NCI-H446 treated with DMSO at 0.1 percent for 48 hours (cell line): ENCODE measurements around the gene PARP2.
A peak's percentile ranks its signal among the peaks of the same experiment; 100 is the strongest.
"Not testable (repeated sequence)": the region's sequence is repeated elsewhere in the genome, so short reads cannot be mapped to it uniquely, and the experiment has no call there.

Source experiments
- DNase-seq: peaks from one replicate; lab custom pipeline; 2025; lab: John Stamatoyannopoulos, UW

Gene PARP2, protein sequence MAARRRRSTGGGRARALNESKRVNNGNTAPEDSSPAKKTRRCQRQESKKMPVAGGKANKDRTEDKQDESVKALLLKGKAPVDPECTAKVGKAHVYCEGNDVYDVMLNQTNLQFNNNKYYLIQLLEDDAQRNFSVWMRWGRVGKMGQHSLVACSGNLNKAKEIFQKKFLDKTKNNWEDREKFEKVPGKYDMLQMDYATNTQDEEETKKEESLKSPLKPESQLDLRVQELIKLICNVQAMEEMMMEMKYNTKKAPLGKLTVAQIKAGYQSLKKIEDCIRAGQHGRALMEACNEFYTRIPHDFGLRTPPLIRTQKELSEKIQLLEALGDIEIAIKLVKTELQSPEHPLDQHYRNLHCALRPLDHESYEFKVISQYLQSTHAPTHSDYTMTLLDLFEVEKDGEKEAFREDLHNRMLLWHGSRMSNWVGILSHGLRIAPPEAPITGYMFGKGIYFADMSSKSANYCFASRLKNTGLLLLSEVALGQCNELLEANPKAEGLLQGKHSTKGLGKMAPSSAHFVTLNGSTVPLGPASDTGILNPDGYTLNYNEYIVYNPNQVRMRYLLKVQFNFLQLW

DNA sequence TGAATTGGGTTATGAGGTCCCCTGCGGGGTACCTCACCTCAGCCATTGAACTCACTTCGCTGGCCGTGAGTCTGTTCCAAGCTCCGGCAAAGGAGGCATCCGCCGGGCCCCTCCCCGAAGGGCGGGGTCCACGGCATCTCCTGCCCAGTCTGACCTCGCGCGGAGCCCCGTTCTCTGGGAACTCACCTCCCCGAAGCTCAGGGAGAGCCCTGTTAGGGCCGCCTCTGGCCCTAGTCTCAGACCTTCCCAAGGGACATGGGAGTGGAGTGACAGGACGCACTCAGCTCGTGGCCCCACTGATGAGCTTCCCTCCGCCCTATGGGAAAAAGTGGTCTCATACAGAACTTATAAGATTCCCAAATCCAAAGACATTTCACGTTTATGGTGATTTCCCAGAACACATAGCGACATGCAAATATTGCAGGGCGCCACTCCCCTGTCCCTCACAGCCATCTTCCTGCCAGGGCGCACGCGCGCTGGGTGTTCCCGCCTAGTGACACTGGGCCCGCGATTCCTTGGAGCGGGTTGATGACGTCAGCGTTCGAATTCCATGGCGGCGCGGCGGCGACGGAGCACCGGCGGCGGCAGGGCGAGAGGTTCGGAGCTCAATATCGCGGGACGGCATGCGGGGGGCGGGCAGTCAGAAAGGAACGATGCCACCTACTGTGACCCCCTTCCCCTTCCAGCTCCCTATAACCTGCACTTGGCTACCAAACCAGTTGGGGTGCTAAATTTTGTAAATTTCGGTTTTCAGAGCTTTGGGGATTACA is at the start of gene PARP2:
Gene PARP2 (plus strand): TSS at position 544 of the 770 bp plus-strand sequence. CDS start 7 bp downstream, at position 551.
- DNase-seq: peak; percentile 100

DNA sequence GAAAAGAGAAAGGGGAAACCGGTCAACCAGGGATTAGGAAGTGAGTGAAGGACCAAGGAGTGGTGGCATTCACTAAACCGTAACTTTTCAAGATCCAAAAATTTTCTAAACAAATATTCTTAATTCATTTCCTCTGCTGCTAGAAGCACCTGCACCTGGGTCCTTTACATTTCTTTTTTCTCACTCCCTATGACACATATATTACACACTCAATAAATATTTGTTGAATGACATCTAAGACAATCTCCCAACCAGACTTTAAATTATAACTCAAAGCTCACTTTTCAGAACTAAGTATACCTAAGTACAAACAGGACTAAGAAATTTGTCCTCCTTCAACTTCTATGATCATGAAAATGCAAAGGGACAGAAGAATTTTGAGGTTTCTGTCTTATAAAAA is 48.8 kb upstream of the PARP2 start:
- DNase-seq: no peak

DNA sequence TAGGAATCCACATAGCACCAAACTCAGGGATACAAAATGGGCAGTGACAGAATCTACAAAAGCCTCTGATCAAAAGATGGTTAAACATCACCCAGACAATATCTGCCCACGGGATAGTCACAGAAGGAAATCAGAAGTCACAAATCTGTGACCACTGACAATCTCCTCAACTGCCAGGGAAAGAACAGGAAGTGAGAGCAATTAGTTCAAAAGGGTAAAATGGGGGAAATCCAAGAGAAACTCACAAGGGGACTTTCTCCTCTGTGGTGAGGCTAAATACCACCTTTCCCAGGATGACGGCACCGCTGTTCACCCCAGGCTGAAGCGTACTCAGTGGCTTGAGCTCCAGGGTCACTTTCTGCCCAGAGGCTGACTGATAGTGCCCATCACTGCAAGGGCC is 48.4 kb upstream of the PARP2 start:
- DNase-seq: no peak

DNA sequence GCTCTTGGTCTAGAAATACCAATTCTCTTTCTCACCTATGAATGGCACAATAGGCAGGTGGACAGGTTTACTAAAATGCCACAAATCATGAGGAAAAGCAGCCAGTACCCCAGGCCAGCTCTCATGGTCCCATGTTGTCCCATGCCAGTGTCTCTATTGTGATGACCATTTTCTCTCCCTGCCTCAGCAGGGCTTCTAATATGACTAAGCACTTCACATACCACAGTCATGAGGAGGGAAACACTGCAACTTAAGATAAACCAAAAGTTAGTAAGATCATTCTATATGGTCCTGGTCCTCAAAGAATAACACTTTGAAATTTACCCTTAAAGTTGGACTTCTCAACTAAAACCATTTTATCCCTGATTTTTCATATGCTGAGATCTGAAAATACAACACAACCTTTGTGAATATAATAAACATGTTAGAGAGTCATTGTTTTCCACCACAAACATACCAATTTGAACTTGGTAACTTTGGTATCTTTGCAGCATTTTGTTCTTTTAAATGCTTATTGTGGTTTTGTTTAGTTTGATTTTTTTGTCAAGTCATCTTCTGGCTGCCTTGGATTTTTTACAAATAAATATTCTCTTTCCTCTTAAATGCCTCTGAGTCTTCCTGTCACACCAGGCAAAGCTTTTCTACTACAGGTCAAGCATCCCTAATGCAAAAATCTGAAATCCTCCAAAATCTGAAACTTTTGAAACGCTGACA is 41.2 kb upstream of the PARP2 start:
- DNase-seq: no peak

DNA sequence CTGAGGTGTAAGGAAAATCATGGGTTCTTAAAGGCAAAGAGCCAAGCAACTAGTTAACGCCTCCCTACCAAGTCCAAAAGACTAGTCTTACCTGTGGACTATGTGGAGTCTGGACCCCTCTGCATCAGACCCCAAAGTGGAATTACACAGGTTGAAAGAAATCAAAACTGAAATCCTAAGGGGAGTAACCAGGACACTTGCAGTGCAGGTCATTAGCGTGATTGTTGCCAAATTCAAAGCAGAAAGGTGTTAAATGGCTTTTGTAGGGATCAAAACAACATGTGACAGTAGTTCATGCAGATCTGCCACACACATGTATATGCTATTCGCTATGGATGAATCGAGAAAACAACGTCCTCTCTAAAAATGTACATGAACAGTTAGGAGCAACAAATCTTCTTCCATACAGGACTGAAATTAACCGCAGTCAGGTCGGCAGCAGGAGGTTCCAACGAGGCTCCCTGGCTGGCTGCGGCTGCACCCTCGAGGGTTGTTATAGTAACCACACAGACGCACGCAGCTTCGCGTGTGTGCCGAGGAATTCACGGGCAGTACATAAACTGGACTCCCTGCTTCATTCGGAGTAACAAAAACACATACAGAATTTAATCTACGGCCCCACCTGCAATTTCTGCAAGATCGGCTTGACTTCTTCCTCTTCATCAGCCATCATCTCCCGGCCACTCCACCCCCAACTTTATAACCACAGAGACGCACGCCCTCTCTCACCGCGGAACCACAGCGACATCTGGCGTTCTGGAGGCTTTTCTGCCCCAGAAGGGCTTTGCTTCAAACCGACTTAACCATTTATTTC is 38.0 kb upstream of the PARP2 start, which contains the start of gene TTC5:
Gene TTC5 (minus strand): TSS at position 687 of the 814 bp plus-strand sequence. CDS start 14 bp downstream, at position 673.
- peak; percentile 69 for DNase-seq

DNA sequence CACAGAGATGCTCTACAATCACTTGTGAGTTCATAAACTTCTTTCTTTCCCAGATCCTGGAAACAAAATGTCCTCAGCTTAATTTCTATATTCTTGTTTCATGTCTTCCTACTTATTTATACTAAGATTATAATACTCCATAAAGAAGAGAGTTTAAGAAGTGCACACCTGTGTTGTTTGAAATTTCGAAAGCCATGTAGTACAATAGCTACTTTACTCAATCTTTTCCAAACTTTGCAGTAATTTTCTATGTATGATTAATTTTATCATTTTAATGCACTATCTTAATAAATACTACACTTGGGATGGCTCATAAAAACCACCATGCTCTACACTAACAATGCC is 37.4 kb upstream of the PARP2 start:
- no peak for DNase-seq

DNA sequence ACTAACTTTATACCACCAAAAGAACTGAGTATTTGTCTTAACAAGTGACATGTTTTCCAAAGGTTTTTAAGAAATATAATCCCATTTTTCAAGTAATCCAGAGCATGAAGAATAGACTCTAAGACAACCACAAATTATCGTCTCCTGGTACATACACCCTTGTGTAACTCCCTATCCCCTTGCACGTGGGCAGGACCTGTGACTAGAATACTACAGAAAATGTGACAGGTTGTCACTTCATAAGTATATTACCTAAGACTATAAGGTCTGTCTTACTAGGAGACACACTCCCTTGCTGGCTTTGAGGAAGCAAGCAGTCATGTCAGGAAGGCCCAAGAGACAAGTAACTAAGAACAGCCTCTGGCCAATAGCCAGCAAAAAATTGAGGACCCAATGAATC is 29.4 kb upstream of the PARP2 start:
- no peak for DNase-seq

DNA sequence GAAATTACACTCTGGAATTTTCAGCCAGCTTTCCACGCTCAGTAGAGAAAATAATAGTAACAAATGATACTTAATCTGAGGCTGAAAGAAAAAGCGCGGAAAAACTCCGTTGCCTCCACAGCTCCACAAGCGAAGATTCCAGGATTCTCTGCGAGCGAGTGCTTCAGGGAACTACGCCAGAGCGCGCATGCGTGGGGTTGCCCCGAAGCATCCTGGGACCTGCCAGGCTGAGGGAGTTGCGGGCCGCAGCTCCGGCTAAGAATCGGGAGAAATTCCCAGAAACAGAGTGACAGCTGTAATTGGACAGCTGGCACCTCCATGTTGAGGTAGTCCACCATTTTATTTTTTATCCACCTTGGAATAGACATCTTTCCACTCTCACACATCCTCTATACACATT is 25.7 kb upstream of the PARP2 start:
- no peak for DNase-seq

DNA sequence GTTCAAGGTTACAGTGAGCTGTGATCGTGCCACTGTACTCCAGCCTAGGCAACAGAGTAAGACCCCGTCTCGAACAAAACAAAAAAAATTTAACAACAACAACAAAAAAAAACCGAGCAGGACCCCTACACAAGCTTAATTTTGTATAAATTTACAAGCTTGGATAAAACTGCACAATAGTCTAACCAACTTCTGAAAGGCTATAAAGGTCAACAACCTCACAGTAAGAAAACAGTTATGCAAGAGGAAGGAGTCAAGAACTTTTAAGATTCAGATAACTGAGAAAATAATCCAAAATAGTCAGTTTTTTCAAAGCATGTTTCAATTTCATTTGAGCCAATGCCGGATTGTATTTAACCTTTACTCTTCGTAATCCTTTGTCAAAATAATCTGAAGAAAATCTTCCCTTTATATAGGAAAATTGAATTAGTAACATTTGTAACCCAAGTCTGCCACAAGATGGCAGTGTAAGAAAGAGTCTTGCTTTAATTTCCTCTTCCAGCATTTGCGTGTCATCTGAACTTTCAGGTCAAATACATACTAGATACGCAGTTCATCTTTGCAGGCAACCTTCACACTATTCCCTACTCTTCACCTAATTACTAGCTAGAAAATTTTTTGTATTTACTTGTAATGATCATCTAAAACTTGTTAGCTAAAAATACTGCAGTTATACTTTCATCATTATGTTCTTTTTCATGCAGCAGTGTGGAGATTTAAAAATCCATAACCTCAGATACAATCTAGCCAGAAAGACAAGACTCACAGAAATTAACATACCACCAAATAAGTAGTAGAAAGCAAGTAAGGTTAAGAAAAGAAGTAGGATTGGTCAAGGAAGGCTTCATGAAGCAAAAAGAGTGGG is 16.2 kb upstream of the PARP2 start:
- DNase-seq: peak; percentile 45

DNA sequence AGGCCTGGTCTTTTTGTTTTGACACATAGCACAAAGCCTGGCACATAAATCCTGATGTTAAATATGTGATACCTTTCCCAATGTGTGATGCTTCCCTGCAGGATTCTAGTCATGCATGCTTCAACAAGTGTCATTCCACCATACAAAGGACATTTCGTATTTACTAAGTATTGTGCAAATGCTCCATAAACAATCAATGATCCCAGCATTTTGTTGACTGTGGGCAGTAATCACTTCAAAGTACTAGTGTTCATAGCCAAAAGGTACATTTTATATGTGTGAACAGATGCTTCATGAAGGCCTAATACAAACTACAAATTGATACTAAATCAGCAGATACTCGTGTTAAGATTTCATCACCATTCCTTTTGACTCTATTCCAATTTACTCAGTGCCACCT is 14.7 kb upstream of the PARP2 start:
- no peak for DNase-seq

DNA sequence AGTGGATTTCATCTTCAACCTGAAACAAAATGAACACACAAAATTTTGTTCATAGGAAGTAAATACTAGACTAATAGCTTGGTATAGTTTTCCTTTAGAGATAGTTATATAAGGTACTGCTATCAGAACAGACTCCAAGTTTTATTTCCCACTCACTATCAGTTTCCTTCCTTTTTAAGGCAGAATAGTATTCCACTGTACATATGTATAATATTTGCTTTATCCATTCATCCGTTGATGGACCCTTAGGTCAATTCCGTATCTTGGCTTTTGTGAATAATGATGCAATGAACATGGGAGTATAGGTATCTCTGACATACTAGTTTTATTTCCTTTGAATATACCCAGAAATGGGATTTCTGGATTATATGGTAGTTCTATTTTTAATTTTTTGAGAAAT is 14.1 kb upstream of the PARP2 start:
- no peak for DNase-seq

DNA sequence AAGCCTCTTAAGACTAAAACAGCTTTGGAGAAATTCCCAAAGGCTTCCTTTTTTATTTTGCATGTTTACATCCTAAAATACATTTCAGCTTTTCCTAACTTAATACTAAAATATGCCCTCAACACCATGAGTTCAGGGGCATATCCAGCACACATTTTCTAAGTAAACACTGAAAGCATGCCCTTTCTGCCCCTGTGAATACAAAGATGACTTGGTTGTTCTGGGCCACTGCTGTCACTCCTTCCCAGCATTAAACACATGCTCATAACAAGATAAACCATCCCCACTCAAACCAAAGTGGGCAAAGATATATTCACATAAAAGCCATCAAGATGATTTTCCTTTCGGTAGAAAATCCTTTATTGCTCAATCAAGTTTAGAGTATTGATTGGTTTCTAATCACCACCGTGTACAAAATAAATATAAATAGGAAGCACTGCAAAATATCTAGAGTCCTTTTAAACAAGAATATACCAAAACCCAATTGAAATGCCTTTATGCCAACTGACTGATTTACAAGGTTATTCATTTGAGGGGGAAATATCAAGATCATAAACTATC is 12.3 kb upstream of the PARP2 start:
- no peak for DNase-seq

DNA sequence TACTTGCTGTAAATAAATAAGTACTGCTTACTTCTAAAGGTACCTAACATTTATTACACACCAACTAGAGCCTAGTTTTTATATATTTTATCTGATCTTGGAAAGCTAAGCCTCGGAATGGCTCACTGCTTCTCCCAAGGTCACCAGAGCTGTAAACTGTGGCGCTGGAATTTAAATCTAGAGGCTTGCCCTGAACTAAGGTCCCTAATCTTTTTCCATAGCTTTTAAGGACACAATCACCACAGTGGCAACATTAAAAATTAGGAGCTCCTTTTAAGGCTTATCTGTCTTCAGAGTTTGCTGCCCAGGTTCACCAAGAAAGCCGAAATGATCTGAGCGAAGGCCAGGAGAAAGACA is 11.0 kb upstream of the PARP2 start:
- no peak for DNase-seq

DNA sequence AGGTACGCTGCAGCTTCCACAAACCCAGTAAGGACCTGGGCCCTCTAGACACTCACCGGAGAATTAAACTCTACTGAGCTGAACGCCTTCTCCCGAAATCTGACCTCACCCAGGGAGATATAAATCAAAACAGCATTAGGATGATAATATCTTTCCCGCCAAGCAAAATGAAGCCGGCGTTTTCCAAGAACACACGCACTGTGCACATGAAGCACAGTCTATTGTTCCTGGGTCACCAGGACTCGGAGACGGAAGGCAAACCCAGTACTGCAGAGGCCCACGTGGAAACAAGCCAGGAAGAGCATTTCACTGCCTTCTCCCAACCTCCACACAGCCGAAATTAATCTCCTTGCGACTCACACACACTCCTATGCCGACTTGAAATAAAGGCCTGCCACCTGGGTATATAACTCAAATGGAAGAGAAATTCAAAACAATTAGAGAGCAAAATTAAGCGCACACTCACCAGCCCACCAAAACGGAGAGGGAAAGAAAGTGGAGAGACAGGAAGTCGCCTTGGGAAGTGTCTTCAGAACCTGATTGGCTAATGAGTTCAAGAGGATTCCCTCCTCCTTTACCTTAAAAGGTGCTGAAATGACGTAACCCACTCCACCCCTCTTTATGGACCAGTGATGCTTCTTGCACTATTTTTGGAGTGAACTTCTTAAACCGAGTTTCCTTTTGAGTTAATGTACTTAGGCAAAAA is 10.5 kb upstream of the PARP2 start, which contains the start of gene CCNB1IP1:
Gene CCNB1IP1 (minus strand): TSS at position 492 of the 706 bp plus-strand sequence. CDS start 16,756 bp downstream, outside the sequence.
- peak; percentile 91 for DNase-seq

DNA sequence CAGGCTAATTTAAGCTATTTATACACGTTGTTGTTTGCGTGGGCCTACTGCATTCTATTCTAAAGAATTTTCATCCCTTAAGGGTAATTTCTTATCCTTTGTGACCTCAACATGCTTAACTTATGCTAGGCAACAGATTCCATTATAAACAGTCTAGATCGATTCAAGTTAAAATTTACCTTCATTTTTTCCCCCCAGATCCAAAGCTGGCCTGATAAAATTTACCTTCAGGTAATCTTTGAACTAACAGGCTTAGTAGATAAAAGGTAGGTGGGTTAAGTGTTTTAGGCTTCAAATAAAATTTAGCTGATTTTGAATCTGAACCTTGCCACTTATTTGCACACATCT is 10.0 kb upstream of the PARP2 start:
- DNase-seq: no peak

DNA sequence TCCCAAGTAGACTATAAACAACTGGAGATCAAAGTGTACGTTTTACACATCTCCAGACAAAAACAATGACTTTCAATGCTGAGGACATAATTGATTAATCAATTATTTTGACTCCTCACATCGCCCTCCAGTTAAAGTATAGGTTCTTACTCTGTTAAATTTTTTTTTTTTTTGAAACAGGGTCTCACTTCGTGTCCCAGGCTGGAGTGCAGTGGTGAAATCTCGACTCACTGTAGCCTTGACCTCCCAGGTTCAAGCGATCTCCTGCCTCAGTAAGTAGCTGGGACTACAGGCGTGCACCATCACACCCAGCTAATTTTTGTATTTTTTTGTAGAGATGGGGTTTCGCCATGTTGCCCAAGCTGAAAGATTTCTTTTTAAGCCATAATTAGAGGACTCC is 9.4 kb upstream of the PARP2 start:
- no peak for DNase-seq

DNA sequence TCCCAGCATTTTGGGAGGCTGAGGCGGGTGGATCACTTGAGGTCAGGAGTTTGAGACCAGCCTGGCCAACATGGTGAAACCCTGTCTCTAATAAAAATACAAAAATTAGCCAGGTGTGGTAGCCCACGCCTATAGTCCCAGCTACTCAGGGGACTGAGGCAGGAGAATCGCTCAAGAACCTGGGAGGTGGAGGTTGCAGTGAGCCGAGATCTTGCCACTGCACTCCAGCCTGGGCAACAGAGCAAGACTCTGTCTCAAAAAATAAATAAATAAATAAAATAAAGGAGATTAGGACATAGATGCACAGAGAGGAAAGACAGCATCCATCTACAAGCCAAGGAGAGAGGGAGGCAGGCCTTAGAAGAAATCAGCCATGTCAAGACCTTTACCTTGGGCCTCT is 2.4 kb upstream of the PARP2 start:
- DNase-seq: not testable (repeated sequence)

DNA sequence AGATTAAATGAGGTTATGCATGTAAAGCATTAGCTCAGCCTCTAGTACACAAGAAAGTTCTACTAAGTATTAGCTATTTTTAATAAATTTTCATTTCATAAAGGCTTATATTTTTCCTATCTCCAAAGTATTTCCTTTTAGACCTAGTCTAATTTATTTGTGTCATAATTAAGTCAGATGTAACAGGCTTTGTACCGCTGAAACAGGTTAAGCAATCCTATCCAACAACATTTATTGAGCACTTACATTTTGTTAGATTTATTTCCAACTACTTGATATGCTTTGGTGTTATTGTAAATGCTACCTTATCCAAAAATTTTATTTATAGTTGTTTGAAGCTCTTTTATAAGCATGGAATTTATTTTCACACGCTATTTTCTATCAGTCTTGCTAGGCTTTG is 1.8 kb upstream of the PARP2 start:
- no peak for DNase-seq

DNA sequence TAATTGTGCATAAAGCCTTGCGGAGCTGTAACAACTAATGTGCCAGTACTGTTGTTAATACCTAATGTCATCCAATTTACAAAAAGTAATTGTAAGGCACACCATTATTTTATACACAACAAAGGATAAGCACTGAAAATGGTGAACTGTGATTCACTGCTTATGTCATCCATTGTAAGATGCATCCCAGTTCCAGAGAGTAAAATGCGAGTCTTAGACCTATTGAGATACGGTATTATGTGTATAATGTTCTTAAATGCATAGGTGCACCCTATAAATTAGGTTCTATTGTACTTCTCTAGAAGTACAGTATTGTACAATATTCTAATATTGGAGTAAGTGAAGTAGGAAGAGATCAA is 406 bp downstream of the PARP2 start:
- DNase-seq: peak; percentile 53

DNA sequence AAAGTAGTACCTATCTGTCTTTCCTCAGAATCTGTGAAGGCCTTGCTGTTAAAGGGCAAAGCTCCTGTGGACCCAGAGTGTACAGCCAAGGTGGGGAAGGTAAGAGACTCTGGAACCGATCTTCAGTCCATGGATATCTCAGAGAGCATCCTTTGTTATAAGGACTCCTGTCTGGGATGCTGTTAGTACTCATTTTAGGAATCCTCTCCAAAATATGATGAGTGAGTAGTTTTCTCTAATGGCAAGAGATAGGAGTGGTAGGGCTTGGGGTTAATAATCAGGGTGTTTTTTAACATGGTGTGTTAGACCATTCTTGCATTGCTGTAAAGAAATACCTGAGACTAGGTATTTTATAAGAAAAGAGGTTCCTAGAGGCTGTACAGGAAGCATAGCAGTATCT is 1.9 kb downstream of the PARP2 start:
- DNase-seq: no peak
